GM12892 (cell line): ENCODE data around the gene TPST1.
"Not testable (repeated sequence)": the region's sequence is repeated elsewhere in the genome, so short reads cannot be mapped to it uniquely, and the experiment has no call there.

ENCODE experiments used
- DNase-seq: peaks from one replicate; pipeline ENCODE4 v3.0.0; 2011; ENCODE audit not compliant: insufficient read length
- FAIRE-seq: peaks from 2 replicates; lab custom pipeline; 2011; peaks lifted over from hg19 to GRCh38; lab: Jason Lieb, UNC
- POLR2A ChIP-seq: IDR thresholded peaks from 2 replicates; pipeline ENCODE4 v1.6.1; 2011; ENCODE audit warnings: low read depth, low read length, control low read depth
- POLR2AphosphoS5 ChIP-seq: IDR thresholded peaks from 2 replicates; pipeline ENCODE4 v1.6.1; 2011; ENCODE audit warnings: low read depth, low read length, control low read depth
- TAF1 ChIP-seq: IDR thresholded peaks from 2 replicates; pipeline ENCODE4 v1.6.1; 2011; ENCODE audit warnings: low read depth, mild to moderate bottlenecking, control low read depth, low read length, borderline replicate concordance

TPST1 gene

GRCh38 chr7:66216687-66217086 is 11.6 kb downstream of the TPST1 start:
- TF ChIP-seq TAF1 = no peak
- TF ChIP-seq POLR2A = no peak
- TF ChIP-seq POLR2AphosphoS5 = no peak
- FAIRE-seq (no peak), DNase-seq (no peak)

GRCh38 chr7:66219805-66220204 is 14.7 kb downstream of the TPST1 start:
- no peak for TF ChIP-seq TAF1
- no peak for TF ChIP-seq POLR2AphosphoS5
- no peak for TF ChIP-seq POLR2A
- DNase-seq (no peak), FAIRE-seq (no peak)

- no peak for DNase-seq
- no peak for TF ChIP-seq TAF1
- TF ChIP-seq POLR2AphosphoS5 = no peak
- no peak for TF ChIP-seq POLR2A
- FAIRE-seq = no peak
Measured at GRCh38 chr7:66221442-66221841, 16.3 kb downstream of the TPST1 start.

GRCh38 chr7:66227808-66228207 is 22.7 kb downstream of the TPST1 start:
- TF ChIP-seq TAF1 (no peak), POLR2AphosphoS5 (no peak), POLR2A (no peak)
- no peak for DNase-seq
- no peak for FAIRE-seq

- FAIRE-seq, DNase-seq: not testable (repeated sequence)
Measured at GRCh38 chr7:66231326-66232216, 26.4 kb downstream of the TPST1 start.

GRCh38 chr7:66233638-66234037 is 28.5 kb downstream of the TPST1 start:
- no peak for TF ChIP-seq POLR2AphosphoS5
- TF ChIP-seq TAF1 = no peak
- TF ChIP-seq POLR2A = no peak
- DNase-seq = no peak
- FAIRE-seq = no peak

- TF ChIP-seq TAF1 (no peak), POLR2A (no peak), POLR2AphosphoS5 (no peak)
- FAIRE-seq (no peak), DNase-seq (no peak)
Measured at GRCh38 chr7:66236713-66237303, 31.7 kb downstream of the TPST1 start.

- no peak for DNase-seq
- no peak for TF ChIP-seq POLR2AphosphoS5
- TF ChIP-seq POLR2A = no peak
- no peak for FAIRE-seq
Measured at GRCh38 chr7:66237906-66238772, 33.0 kb downstream of the TPST1 start.

- no peak for DNase-seq
- no peak for FAIRE-seq
- TF ChIP-seq POLR2AphosphoS5 = no peak
- TF ChIP-seq TAF1 = no peak
- TF ChIP-seq POLR2A = no peak
Measured at GRCh38 chr7:66238773-66239466, 33.8 kb downstream of the TPST1 start.

- DNase-seq = no peak
- no peak for FAIRE-seq
- TF ChIP-seq POLR2A (no peak), POLR2AphosphoS5 (no peak), TAF1 (no peak)
Measured at GRCh38 chr7:66239467-66239856, 34.3 kb downstream of the TPST1 start.

- peak; percentile 24 for FAIRE-seq
- no peak for DNase-seq
- TF ChIP-seq POLR2A (no peak), POLR2AphosphoS5 (no peak), TAF1 (no peak)
Measured at GRCh38 chr7:66245008-66245407, 39.9 kb downstream of the TPST1 start.
